Activated CD8-positive, alpha-beta T cell treated with anti-CD3 and anti-CD28 coated beads for 36 hours (primary cell): Measurements from ENCODE around the gene KLHL25. TPM values are rescaled to one million over a fixed set of nuclear protein-coding genes. Genes with fewer than 3 reads are reported as not detected.
"Not testable (repeated sequence)": the region's sequence is repeated elsewhere in the genome, so short reads cannot be mapped to it uniquely, and the experiment has no call there.

Source experiments
- ATAC-seq: fragments of 200-7000 bp; cut with Tn5 transposase; one replicate; pipeline ENCODE4 v1.10.0; 2021; ENCODE audit warnings: mild to moderate bottlenecking, moderate library complexity
- CTCF ChIA-PET: fragments of 350-600 bp; sonication (Branson Sonifier 250); formaldehyde crosslinking; loops from one replicate; lab custom pipeline; 2021; ENCODE audit warnings: antibody characterized with exemption; lab: Charles Lee
- POLR2A ChIA-PET: fragments of 350-600 bp; sonication (Branson Sonifier 250); formaldehyde crosslinking; loops from one replicate; lab custom pipeline; 2021; ENCODE audit warnings: antibody characterized with exemption; lab: Charles Lee
- DNase-seq: peaks from one replicate; pipeline ENCODE4 v3.0.0-alpha.2; 2020
- H3K27ac Mint-ChIP-seq: one replicate; pipeline ENCODE4 v1.8.0; 2021; ENCODE audit warnings: mild to moderate bottlenecking, mixed read lengths
- H3K27me3 Mint-ChIP-seq: one replicate; pipeline ENCODE4 v1.8.0; 2021; ENCODE audit warnings: mixed read lengths
- H3K36me3 Mint-ChIP-seq: one replicate; pipeline ENCODE4 v1.8.0; 2021; ENCODE audit warnings: low read depth, mixed read lengths
- H3K4me1 Mint-ChIP-seq: one replicate; pipeline ENCODE4 v1.8.0; 2021; ENCODE audit warnings: low read depth, mixed read lengths
- H3K4me3 Mint-ChIP-seq: one replicate; pipeline ENCODE4 v1.8.0; 2021; ENCODE audit warnings: mild to moderate bottlenecking, moderate library complexity, mixed read lengths
- H3K9me3 Mint-ChIP-seq: one replicate; pipeline ENCODE4 v1.8.0; 2021; ENCODE audit warnings: mixed read lengths
- intact Hi-C: fragments of 100-400 bp; cut with micrococcal nuclease; formaldehyde crosslinking; loops from one replicate; pipeline ENCODE4 v1.10.0; 2022
- total RNA-seq, 2 experiments: library from RNA; stranded (reverse); gene quantifications; one replicate each; pipeline ENCODE4 v1.2.3, GENCODE V29; 2021
- TF ChIP-seq, protein P1 (sequence below): fragments of 200-600 bp; IDR thresholded peaks from one replicate; pipeline ENCODE4 v1.8.0; 2022; ENCODE audit warnings: antibody characterized with exemption, mild to moderate bottlenecking

KLHL25 gene
- total RNA-seq, 2 experiments from 2014 or later, result 2.9 to 3.3 TPM

DNA sequence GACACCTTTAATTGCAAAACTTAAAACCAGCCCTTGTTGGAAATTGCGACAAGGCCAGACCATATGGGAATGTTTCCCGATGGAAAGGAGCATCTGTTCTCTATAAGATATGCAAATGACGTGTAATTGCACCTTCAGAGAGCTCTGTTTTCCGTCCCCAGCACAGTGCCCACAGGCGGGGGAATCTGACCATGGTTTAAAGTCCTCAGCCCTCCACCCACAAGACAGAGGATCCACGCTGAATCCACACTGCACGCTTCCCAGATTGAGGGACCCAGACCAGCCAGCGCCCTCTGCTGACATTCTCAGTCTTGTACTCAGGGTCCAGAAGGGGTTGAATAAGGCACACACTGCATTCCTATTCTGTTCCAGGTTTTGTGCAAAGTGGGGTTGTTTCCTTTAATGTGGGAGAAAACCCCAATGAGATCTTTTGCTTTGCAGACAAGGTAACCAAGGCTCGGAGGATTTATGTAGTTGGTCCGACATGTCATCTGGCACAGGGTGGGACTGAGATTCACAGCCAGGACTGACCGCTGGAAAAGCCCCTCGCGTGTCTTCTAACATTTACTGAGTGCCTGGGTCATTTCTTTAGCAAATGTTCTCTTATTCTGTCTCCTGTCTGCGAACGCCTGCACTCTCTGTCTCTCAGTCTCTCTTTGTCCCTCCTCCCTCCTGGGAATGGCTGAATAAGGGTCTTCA lies 36.8 kb upstream of the KLHL25 start:
- TF ChIP-seq, protein P1, sequence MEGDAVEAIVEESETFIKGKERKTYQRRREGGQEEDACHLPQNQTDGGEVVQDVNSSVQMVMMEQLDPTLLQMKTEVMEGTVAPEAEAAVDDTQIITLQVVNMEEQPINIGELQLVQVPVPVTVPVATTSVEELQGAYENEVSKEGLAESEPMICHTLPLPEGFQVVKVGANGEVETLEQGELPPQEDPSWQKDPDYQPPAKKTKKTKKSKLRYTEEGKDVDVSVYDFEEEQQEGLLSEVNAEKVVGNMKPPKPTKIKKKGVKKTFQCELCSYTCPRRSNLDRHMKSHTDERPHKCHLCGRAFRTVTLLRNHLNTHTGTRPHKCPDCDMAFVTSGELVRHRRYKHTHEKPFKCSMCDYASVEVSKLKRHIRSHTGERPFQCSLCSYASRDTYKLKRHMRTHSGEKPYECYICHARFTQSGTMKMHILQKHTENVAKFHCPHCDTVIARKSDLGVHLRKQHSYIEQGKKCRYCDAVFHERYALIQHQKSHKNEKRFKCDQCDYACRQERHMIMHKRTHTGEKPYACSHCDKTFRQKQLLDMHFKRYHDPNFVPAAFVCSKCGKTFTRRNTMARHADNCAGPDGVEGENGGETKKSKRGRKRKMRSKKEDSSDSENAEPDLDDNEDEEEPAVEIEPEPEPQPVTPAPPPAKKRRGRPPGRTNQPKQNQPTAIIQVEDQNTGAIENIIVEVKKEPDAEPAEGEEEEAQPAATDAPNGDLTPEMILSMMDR, result peak; percentile 53
- H3K27ac Mint-ChIP-seq, result no peak overlapping the region
- CTCF ChIA-PET, result interaction anchor here (1.1 to 1.6 kb wide), 2 partner anchors 102 to 107 kb away, joined by 4 to 5 read pairs; no protein-coding TSS in a partner anchor
- no peak overlapping the region for H3K4me3 Mint-ChIP-seq
- intact Hi-C loops, result no loop called here
- POLR2A ChIA-PET, result no interaction called here
- no peaks in the 10 kb centered on the region for H3K9me3 Mint-ChIP-seq
- no peaks in the 10 kb centered on the region for H3K36me3 Mint-ChIP-seq
- ATAC-seq (peak; percentile 51), DNase-seq (peak; percentile 60)
- no peaks in the 10 kb centered on the region for H3K27me3 Mint-ChIP-seq
- H3K4me1 Mint-ChIP-seq, result no peaks in the 10 kb centered on the region

DNA sequence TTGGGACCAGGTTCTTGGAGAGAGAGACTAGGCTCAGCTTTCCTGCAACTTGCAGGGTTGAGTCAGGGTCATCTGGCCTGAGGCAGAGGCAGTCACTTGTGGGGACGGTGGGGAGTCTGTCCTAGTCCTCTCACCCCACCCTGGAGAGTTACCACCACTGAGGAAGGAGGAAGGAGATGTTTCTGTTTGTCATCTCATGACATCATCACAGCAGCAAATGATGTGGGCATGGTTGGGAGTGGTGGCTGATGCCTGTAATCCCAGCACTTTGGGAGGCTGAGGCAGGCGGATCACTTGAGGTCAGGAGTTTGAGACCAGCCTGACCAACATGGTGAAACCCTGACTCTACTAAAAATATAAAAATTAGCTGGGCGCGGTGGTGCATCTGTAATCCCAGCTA lies 35.0 kb upstream of the KLHL25 start:
- H3K36me3 Mint-ChIP-seq, intact Hi-C loops, H3K4me3 Mint-ChIP-seq, DNase-seq, H3K27me3 Mint-ChIP-seq, H3K4me1 Mint-ChIP-seq, H3K9me3 Mint-ChIP-seq, H3K27ac Mint-ChIP-seq, ATAC-seq, POLR2A ChIA-PET: not testable (repeated sequence)
- CTCF ChIA-PET, result interaction anchor here (1.0 kb wide), 1 partner anchor 51 kb away, joined by 3 read pairs; no protein-coding TSS in a partner anchor

DNA sequence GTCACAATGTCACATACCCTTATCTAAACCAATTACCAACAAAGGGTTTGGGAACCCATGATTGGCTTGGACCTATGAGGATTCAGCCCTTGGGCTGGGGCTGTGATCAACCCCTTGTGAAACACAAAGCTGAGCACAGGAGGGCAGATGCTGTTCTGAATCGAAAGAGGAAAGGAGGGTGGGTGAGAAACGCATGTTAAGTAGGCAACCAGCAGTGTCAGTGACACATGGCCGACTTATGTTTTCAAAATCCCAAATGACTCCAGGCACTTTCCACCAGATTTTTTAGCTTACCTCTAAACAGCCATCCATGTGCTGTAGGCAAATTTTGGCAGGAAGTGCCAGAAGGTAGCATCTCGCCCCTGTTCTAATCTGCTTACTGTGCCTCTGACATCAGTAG lies 34.1 kb upstream of the KLHL25 start:
- ATAC-seq, result no peak
- CTCF ChIA-PET, result interaction anchor here (0.8 kb wide), 1 partner anchor 539 kb away, joined by 3 read pairs; no protein-coding TSS in a partner anchor
- TF ChIP-seq, protein P1, result no peak
- Mint-ChIP-seq H3K36me3 (no peaks in the 10 kb centered on the region), H3K4me3 (no peak overlapping the region), H3K9me3 (no peaks in the 10 kb centered on the region), H3K4me1 (no peaks in the 10 kb centered on the region), H3K27ac (no peak overlapping the region), H3K27me3 (no peaks in the 10 kb centered on the region)
- no peak for DNase-seq
- POLR2A ChIA-PET, result no interaction called here
- intact Hi-C loops, result no loop called here

DNA sequence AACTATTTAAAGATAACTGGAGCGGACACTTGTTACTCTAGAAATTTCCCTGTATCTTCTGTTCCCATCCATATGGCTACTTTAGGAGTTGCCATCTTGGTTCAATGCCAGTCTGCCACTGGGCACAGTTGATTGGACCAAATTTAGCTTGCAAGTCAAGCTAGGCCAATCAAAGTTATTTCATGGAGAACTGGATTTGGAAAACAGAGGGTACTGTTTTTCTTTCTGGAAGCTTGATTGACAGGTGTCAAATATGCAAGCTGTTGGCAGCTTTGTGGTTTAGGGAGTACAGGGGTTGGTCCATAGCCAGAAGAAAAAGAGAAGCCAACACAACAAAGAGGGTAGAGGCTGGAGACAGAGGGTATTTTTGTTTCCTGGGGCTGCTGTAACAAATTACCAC lies 33.4 kb upstream of the KLHL25 start:
- H3K36me3 Mint-ChIP-seq, result no peaks in the 10 kb centered on the region
- H3K4me1 Mint-ChIP-seq, result no peaks in the 10 kb centered on the region
- no peaks in the 10 kb centered on the region for H3K9me3 Mint-ChIP-seq
- POLR2A ChIA-PET, result no interaction called here
- intact Hi-C loops, result no loop called here
- ATAC-seq (no peak), DNase-seq (no peak)
- TF ChIP-seq, protein P1, result no peak
- CTCF ChIA-PET, result interaction anchor here (0.9 kb wide), 1 partner anchor 31 kb away, joined by 3 read pairs; no protein-coding TSS in a partner anchor
- H3K27me3 Mint-ChIP-seq, result no peaks in the 10 kb centered on the region
- no peak overlapping the region for H3K4me3 Mint-ChIP-seq
- H3K27ac Mint-ChIP-seq, result no peak overlapping the region

DNA sequence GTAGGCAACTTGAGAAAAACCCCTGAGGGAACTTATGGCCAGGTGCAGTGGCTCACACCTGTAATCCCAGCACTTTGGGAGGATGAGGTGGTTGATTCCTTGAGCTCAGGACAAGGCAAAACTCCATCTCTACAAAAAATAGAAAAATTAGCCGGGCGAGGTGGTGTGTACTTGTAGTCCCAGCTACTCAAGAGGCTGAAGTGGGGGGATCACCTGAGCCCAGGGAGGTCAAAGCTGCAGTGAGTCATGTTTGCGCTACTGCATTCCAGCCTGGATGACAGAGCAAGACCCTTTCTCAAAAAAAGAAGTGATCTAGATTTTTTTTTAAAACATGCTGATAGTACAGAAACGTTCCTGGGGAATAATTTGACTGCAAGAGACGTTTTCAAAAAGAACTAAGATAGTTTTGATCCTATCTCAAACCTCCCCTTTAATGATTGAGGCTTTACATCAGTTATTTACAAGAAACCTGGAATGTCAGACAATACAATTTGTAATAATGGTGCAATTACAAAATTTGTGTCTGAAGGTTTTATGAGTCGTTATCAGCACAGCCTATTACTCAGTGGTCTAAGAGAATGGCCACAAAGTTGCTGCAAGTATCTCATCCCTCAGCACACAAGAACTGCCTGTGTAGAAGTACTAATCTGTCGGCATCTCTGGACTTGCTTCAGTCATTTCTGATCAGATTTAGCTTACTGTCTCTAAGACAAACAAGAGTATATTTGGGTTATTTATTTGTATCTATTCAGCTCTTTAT lies 32.2 kb upstream of the KLHL25 start:
- H3K9me3 Mint-ChIP-seq, result no peaks in the 10 kb centered on the region
- ATAC-seq (no peak), DNase-seq (no peak)
- intact Hi-C loops, result no loop called here
- H3K4me1 Mint-ChIP-seq, result no peaks in the 10 kb centered on the region
- no peak overlapping the region for H3K4me3 Mint-ChIP-seq
- H3K27me3 Mint-ChIP-seq, result no peaks in the 10 kb centered on the region
- ChIA-PET POLR2A (no interaction called here), CTCF (interaction anchor here (0.9 to 1.9 kb wide), 2 partner anchors 14 to 29 kb away, joined by 3 to 7 read pairs; no protein-coding TSS in a partner anchor)
- no peak overlapping the region for H3K27ac Mint-ChIP-seq
- H3K36me3 Mint-ChIP-seq, result no peaks in the 10 kb centered on the region
- TF ChIP-seq, protein P1, result no peak
